HepG2 (cell line): Measurements from ENCODE around the gene PIANP.
"Not testable (repeated sequence)": the region's sequence is repeated elsewhere in the genome, so short reads cannot be mapped to it uniquely, and the experiment has no call there.

Source experiments
- CREB1 ChIP-seq, 2 experiments: fragments of 450-650 bp in 1 of 2; IDR thresholded peaks; 2 replicates each; pipeline ENCODE4 v1.6.1; 2016 to 2017; ENCODE audit warnings: control low read depth in 1 of 2, mild to moderate bottlenecking in 1 of 2, missing compliant biosample characterization in 1 of 2, missing genetic modification characterization in 1 of 2
- NFYB ChIP-seq: sonication (generic); formaldehyde crosslinking; IDR thresholded peaks from 2 replicates; pipeline ENCODE4 v1.4.0; 2020; ENCODE audit warnings: missing genetic modification reagents
- ZBTB20 ChIP-seq: sonication (generic); formaldehyde crosslinking; IDR thresholded peaks from 2 replicates; pipeline ENCODE4 v1.8.1; 2023; ENCODE audit warnings: missing genetic modification reagents, low read depth, mild to moderate bottlenecking, borderline replicate concordance
- ZNF530 ChIP-seq: sonication (generic); formaldehyde crosslinking; IDR thresholded peaks from 2 replicates; pipeline ENCODE4 v1.5.0; 2020; ENCODE audit warnings: low read depth, mild to moderate bottlenecking, missing genetic modification reagents

DNA sequence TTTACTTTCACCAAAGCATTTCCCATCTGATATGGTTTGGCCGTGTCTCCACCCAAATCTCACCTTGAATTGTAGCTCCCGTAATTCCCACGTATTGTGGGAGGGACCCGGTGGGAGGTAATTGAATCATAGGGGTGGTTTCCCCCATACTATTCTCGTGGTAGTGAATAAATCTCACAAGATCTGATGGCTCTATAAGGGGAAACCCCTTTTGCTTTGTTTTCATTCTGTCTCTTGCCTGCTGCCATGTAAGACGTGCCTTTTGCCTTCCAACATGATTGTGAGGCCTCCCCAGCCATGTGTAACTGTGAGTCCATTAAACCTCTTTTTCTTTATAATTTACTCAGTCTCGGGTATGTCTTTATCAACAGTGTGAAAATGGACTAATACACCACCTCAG, 42.7 kb upstream of the PIANP start:
- not testable (repeated sequence) for TF ChIP-seq ZNF530 (CRISPR knock-in tag); CREB1 (IDR thresholded peaks at IDR 0.05); CREB1 (CRISPR knock-in tag; IDR thresholded peaks at IDR 0.05); ZBTB20 (CRISPR knock-in tag); NFYB (CRISPR knock-in tag)
